T-helper 22 cell (primary cell): Measurements from ENCODE around the gene SETD2.

ENCODE experiments used
- DNase-seq: peaks from one replicate; pipeline ENCODE4 v3.0.0-alpha.2; 2020; ENCODE audit warnings: low read depth

The SETD2 gene

GRCh38 chr3:47009225-47010110, 154.4 kb downstream of the SETD2 start:
- peak; percentile 43 for DNase-seq

DNA sequence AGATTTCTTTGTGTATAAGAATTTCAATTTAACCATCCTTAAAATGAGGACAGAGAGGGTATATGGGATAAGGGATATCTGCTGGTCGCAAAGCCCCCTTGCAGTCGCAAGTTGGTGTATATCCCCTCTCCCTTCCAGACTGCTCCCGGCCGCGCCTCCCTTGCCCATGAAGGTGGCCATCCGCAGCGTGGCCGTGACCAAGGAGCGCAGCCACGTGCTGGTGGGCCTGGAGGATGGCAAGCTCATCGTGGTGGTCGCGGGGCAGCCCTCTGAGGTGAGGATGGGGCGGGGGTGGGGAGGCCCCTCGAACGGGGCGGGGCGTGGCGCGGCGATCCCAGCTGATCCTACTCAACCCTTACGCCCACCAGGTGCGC, 155.1 kb downstream of the SETD2 start:
- no peak for DNase-seq

- DNase-seq: no peak
Observed at GRCh38 chr3:47008234-47008796, 155.6 kb downstream of the SETD2 start.

- DNase-seq: no peak
Observed at GRCh38 chr3:47007482-47008233, 156.3 kb downstream of the SETD2 start.

GRCh38 chr3:47007001-47007400, 156.9 kb downstream of the SETD2 start:
- no peak for DNase-seq

DNA sequence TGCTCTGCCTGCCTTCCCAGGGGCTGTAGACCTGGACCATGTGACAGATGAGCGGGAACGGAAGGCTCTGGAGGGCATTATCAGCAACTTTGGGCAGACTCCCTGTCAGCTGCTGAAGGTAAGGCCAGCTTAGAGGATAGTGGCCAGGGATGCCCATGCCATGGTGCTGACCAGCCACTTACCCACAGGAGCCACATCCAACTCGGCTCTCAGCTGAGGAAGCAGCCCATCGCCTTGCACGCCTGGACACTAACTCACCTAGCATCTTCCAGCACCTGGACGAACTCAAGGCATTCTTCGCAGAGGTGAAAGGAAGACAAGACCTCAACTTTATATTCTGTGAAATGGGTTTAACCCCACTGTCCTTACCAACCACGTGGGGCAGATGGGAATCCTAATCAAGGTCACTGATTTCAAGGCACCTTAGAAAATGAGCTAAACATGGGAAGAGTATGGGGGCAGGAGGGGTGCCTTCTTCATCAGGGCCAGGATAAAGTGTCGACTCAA, 157.7 kb downstream of the SETD2 start:
- DNase-seq: no peak

- DNase-seq: no peak
Observed at GRCh38 chr3:47005212-47006144, 158.4 kb downstream of the SETD2 start.

- DNase-seq: no peak
Observed at GRCh38 chr3:47004369-47005211, 159.3 kb downstream of the SETD2 start.

GRCh38 chr3:47003461-47004368, 160.2 kb downstream of the SETD2 start:
- DNase-seq: no peak

GRCh38 chr3:47003056-47003410, 160.9 kb downstream of the SETD2 start:
- DNase-seq: no peak

DNA sequence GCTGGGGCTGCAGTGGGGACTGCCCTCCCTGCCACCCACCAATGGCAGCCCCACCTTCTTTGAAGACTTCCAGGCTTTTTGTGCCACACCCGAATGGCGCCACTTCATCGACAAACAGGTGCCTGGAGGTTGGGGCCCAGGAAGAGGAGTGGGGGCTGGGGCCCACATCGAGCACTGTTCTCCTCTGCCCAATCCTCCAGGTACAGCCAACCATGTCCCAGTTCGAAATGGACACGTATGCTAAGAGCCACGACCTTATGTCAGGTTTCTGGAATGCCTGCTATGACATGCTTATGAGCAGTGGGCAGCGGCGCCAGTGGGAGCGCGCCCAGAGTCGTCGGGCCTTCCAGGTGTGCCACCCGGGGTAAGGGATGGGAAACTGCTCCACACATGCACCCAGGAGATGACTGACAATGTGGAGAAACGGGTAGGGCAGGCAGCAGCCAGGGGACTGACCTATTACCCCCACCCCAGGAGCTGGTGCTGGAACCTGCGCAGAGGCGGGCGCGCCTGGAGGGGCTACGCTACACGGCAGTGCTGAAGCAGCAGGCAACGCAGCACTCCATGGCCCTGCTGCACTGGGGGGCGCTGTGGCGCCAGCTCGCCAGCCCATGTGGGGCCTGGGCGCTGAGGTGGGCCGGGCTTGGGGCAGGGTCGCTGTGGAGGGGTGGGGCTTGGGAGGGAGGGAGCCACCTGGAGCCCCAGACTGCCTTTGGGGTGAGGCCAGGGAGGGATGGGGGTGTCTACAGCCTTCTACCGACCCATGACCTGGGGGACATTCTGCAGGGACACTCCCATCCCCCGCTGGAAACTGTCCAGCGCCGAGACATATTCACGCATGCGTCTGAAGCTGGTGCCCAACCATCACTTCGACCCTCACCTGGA, 161.5 kb downstream of the SETD2 start:
- DNase-seq: no peak

GRCh38 chr3:47001731-47002170, 162.2 kb downstream of the SETD2 start:
- DNase-seq: no peak

- no peak for DNase-seq
Observed at GRCh38 chr3:47000922-47001730, 162.8 kb downstream of the SETD2 start.

GRCh38 chr3:47000198-47000815, 163.6 kb downstream of the SETD2 start:
- no peak for DNase-seq

- no peak for DNase-seq
Observed at GRCh38 chr3:46999516-47000197, 164.3 kb downstream of the SETD2 start.

GRCh38 chr3:46998852-46999515, 164.9 kb downstream of the SETD2 start:
- DNase-seq: no peak
